Measurements from ENCODE around the gene NOP10.
"Not testable (repeated sequence)": the region's sequence is repeated elsewhere in the genome, so short reads cannot be mapped to it uniquely, and the experiment has no call there.

The NOP10 gene

DNA sequence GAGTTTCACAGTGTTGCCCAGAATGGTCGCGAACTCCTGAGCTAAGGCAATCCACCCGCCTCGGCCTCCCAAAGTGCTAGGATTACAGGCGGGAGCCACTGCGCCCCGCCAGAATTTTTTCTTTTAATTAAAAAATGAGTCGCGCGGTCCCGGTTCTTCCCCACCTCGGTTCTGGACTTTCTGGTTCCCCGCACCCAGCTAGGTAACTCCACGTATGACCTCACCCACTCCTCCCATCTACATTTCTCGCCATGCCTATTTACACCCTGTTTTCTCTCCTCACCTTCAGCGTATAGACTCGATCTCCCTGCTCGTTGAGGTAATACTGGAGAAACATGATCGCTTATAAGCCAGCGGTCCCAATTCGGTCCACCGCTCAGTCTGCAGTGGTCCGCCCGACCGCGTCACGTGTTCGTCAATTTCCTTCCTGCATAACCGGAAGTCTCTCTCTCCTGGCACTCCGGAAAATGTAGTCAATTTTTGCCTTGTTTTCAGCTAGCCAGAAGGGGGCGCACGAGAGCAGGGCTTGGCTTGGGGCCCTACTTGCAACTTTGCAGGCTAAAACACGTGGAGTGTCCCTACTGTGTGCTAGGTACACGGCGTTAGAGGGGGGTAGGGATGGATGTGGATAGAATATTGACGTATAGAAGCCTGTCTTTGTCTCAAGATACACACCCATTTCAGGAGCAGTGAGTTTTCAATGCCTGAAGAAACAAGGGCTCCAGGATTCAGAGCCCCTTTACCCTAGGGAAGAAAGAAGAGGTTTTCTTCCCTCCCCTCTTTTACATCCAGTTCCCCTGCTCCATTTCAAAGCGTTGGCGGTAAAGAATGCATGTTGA lies at the start of gene NOP10, which contains the start of gene NUTM1:
TSS of gene NOP10 (minus strand) at position 400 of the 839 bp plus-strand sequence. CDS start at position 337, 63 bp downstream.
TSS of gene NUTM1 (plus strand) at position 579 of the 839 bp plus-strand sequence. CDS start 382 bp downstream, outside the sequence.
- peak; percentile 94 for DNase-seq

DNA sequence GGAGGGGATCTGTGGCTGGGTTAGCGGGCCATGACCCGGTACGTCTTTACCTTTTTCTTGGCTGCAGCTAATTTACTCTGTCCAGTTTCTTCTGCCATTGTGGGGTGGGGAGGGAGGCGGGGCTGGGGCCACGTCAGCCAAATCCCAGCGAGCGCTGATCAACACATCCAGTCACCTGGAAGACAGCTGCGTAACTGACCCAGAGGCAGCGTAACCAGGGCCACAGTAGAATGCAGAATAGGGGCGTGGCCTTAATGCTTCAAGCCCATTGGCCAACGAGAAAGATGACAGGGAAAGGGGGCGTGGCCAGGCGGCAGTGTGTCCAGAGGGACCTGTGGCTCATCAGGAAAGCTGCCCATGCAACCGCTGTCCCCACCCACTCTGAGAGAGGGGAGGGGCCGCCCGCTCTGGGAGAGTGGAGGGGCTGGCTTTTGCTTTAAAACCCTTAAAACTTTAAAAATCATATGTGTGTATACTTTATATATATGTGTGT lies 46.7 kb upstream of the NOP10 start:
- DNase-seq, result not testable (repeated sequence)

DNA sequence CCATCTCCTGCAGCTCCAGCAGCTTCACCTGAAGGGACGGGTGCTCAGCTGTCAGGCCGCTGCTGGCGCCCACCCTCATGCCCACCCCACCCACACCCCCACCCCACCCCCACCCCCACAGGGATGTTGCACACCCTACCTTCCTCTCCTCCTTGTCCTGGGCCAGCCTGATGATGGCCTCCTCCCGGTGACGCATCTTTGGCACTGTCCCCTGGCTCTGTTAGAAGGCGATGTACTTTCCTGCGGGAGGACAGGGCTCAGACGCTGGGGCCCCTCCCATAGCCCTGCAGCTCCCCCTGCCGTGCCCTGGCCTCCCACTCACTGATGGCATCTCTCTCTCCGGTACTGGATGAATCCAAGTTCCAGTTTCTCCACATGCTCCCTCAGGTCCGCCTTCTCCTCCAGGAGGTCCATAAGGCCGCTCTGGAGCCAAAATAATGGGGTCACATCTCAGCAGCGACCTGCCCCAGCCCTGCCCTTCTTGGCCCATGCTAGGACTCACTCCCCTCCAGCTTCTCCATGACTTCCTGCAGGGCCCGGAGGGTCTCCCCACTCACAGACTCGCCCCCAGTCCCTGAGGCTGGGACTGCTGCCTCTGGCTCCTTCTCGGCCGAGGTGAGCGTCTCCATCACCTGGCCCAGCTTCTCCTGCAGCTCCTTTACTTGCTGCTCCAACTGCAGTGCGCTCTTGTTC lies 39.0 kb upstream of the NOP10 start:
- not testable (repeated sequence) for DNase-seq

DNA sequence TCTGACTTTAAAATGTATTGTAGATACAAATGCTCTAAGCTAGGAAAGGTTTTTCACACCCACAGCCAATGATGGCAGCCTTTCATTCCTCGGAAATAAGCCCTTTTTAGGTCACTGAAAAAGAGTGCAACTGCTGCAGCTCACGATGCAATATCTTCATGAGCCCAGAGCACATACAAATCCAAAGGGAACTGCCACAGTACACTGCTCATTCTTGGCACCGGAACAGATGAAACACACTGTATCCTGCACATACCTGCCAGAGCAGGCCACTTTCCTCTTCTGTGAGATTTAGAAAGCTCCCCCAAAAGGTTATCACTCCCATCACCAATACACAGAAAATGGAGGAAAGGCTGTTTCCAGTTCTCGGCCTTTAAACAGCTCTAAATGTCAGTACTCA lies 37.6 kb upstream of the NOP10 start:
- not testable (repeated sequence) for DNase-seq

- no peak for DNase-seq
Observed at GRCh38 chr15:34376856-34377255, 33.9 kb upstream of the NOP10 start.

GRCh38 chr15:34375541-34375940 lies 32.6 kb upstream of the NOP10 start:
- DNase-seq, result not testable (repeated sequence)

- DNase-seq, result no peak
Observed at GRCh38 chr15:34374816-34375215, 31.9 kb upstream of the NOP10 start.

DNA sequence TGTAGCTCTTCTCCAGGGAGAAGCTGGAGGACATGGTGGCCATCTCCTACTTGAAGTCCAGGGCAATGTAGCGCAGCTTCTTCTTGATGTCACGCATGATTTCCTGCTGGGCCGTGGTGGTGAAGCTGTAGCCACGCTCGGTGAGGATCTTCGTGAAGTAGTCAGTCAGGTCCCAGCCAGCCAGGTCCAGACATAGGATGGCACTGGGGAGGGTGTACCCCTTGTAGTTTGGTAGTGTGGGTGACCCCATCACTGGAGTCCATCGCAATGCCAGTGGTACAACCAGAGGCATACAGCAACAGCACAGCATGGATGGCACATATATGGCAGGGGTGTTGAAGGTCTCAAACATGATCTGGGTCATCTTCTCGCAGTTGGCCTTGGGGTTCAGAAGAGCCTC lies 31.0 kb upstream of the NOP10 start:
- no peak for DNase-seq

DNA sequence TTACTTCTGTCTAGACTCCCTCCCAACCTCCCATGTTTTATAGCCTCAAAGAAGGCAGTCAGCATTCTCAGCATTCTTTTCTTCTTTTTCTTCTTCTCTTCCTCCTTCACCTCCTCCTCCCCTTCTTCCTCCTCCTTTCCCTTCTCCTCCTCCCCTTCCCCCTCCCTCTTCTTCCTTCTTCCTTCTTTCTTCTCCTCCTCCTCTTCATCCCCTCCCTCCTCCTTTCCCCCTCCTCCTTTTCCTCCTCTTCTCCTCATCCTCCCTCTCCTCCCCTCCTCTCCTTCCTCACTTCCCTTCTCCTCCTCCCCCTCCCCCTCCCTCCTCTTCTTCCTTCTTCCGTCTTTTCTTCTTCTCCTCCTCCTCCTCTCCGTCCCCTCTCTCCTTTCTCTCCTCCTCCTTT lies 27.7 kb upstream of the NOP10 start:
- DNase-seq, result no peak

DNA sequence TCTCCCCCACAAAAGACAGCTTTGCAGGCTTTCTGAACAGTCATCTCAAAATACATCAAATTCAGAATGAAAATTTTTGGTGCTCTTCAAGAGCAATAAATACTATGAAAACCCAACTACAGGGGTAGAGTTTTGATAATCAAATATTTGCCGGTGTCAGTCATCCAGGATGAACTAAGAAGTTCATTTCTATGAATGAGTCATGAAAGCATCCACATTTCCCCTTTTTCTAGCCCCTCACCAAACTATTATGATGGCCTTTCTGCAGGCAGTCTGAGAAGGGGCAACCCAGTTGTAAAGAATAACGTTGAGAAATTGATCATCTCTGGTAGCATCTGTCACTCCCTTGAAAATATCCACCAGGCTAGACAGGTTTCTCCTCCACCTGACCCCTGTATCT lies 27.2 kb upstream of the NOP10 start:
- no peak for DNase-seq

GRCh38 chr15:34367101-34368081 lies 24.5 kb upstream of the NOP10 start, which contains the start of gene LPCAT4:
LPCAT4 (minus strand) TSS chr15:34367196; CDS start chr15:34367100, 96 bp downstream.
- DNase-seq, result peak; percentile 86

DNA sequence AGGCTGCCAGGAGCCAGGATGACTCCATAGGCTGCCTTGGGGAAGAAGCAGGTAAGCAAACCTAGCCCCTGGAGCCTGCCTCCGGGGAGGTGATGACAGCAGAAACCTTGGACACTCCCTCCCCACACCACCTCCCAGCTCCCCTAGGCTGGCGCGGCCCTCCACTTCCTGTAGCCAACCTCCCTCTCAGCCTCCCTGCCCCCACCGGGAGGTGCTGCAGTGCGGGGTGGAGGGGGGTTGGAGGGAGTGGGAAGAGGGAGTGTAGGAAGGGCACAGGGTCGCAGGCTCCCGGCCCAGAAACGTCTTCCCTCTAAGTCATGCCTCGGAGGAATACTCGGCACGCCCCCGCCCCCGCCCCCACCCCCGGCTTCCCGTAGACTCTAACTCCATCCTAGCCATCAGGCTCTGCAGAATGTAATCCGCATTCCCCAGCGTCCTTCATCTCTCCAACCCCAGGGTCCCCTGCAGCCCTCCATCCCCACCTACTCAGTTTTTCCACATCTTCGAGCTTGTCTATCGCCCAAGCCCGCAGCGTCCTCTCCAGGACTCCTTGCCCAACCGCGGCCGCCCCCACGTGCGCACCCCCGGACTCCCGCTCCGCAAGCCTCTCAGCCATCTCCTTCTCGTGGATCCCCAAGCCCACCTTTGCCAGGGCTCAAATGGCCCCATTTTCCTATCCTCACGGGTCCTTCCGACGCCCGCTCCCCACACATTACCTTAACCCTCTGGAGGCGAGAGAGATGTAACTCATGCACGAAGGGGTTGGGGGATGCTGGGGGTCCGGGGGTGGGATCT lies 23.5 kb upstream of the NOP10 start:
- DNase-seq, result peak; percentile 30

DNA sequence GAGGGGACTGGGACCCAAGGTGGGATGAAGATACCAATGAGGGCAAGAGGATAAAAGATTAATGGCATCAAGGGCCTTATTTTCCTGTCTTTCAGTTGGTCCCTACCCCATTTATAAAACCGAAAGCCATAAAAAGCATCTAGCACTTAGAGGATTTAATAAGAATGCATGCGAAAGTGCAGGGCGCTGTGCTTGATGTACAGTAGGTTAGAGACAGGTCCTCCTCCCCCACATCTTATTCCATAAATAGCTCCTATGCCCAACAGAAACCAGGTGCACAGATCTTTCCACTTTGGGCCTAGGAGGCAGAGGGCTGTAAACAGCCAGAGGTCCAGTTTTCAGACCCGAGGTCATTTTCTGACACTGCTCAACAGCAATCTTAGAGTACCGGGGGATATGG lies 22.9 kb upstream of the NOP10 start:
- DNase-seq, result no peak

- DNase-seq, result peak; percentile 3
Observed at GRCh38 chr15:34365091-34365825, 22.3 kb upstream of the NOP10 start.

GRCh38 chr15:34364041-34364440 lies 21.1 kb upstream of the NOP10 start:
- DNase-seq, result no peak

GRCh38 chr15:34362047-34362773 lies 19.3 kb upstream of the NOP10 start:
- DNase-seq, result no peak

- no peak for DNase-seq
Observed at GRCh38 chr15:34361278-34361677, 18.3 kb upstream of the NOP10 start.

DNA sequence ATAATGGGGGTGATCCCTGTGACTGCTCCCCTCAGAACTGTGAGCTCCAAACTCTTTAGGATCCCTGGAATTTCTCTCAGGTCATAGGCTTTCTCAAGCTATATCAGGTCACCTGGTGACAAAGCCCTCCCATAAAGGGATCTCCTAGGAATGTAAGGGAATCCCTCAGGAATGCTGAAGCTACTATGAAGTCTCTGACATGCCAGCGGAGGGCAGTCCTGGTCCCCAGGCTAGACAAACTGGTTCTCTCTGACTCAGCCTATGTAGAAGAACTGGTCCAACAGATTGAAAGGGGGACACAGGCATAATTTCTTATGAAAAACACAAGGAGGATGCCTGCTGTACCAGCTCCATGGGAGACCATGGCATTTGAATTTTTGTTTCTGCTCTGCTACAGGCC lies 17.4 kb upstream of the NOP10 start:
- DNase-seq, result no peak

DNA sequence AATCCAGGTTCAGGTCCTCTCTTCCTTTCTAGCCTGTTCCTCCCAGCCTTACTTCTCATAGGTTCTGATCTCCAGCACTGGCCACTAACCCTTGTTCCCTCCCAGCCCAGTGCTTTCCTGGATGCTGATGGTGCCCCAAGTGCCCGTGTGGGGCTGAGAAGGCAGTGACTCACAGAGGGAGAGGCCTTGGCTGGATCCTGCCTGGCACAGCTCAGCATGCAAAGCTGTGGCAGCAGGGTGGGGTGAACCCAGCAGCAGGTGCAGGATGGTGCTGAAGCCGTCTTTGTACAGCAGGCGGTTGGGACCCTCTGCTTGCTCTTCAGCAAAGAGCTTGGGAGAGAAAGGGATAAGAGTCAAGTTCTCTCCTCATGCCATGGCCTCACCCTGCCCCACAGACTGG lies 16.5 kb upstream of the NOP10 start:
- DNase-seq, result no peak

DNA sequence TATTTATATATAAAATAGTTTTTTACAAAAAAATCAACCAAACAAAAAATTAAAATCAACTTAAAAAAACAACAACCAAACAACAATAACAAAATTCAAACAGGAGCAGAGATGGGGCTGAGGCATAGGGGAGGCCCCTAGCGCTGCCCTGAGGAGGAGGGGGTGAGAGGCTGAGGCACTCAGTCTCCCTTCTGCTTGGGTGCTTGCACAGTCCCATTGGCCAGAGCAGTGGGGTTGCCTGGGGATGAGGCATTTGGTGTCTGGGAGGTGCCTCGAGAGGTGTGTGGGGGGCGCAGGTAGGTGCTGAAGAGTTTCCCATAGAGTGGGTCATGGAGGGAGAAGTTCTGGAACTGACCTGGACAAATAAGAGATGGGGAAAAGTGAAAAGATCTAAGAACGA lies 16.0 kb upstream of the NOP10 start:
- DNase-seq, result no peak
